NCI-H345 treated with DMSO at 0.1 percent for 48 hours (cell line): ENCODE data around the gene DENND1B.

ENCODE experiments used
- DNase-seq: peaks from one replicate; lab custom pipeline; 2025; ENCODE audit not compliant: unreplicated experiment; lab: John Stamatoyannopoulos, UW

Gene DENND1B

GRCh38 chr1:197471248-197471985 lies 303.9 kb downstream of the DENND1B start:
- DNase-seq: no peak

GRCh38 chr1:197470330-197470729 lies 304.9 kb downstream of the DENND1B start:
- DNase-seq: no peak

DNA sequence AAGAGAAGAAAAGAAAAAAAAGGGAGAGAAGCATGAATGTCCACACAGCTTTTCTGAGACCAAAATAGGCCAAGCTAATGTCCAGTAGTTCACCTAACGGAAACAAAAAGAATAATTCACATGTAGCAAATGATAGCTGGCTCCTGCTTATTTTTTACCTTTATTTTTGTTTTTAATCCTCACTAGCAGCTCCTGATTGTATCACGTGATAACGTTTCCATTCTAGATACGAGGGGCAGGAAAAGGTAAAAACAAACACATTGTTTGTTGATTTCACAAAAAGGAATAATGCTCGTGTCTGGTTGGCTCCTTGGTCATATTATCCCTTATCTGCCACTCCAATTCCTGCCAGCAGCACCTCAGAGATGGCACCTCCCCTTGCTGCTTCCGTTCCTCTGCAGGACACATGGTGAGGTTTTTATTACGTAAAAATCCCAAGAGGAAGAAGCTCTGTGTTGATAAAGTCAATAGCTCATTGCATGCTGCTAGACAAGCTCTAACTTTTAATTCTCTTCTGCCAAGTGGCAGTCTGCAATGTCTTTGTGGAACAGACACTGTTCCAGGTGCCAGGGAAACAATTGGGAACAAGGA lies 305.6 kb downstream of the DENND1B start:
- DNase-seq: no peak

DNA sequence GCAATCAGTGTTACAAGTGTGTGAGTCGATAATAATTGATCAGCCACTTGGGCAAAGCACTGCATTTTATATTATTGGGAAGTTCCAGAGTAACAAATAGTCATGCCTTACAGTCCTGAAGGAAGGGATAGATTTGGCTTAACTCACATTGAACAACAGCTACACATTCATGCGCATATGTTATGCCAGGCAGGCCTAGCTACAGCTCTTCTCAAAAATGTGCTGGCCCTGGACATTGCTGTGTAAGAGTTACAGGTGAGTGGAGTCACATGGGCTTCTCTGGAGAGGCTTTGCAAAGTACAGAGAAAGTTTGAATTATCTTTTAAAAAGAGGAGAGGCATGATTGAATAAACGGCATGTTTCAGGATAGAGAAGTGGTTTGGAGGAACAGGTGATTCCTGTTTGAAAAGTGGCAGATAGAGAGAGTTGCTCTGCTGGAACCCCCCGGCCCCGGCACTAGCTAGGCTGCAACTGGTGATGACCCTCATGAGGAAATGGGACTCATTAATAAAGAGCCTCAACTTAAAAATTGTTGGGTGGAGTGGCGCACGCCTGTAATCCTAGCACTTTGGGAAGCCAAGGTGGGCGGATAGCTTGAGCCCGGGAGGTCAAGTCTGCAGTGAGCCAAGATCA lies 306.6 kb downstream of the DENND1B start:
- DNase-seq: no peak

DNA sequence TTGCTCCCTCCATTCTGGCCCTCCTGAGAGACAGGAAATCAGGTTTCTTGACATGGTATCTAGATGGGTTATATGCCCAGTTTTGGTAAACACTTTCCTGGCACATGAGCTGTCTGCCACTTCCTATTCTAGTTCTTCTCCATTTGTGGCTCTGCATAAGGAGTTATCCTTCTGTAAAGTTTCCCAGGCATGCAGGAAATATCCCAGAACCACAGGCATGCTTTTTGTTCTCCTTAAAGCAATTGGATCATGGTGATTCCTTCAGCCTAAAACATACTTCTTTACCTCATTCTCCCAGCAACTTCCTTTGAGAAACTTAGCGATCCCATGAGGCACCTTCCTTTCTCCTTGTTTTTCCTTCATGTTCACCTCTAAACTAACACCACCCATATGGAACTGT lies 307.4 kb downstream of the DENND1B start:
- no peak for DNase-seq

DNA sequence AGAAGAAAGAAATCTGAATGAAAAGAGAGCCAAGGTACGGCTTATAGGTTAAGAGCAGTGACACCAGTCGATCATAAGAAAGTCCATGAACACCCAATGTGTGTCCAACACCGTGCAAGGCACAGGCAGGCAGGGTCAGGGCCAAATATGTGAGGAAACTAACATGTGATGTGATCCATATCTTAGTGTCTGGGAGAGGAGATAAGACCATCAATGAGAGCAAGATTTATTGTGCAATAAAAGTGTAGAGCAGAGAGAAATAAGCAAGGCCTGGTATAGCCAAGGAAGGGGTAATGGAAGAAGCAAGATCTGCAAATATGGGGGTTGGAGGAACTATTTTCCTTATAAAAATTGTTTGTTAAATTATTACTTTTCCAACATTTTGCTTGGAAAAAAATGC lies 308.5 kb downstream of the DENND1B start:
- DNase-seq: no peak

GRCh38 chr1:197465528-197466327 lies 309.6 kb downstream of the DENND1B start:
- peak; percentile 64 for DNase-seq

GRCh38 chr1:197464044-197464443 lies 311.2 kb downstream of the DENND1B start:
- no peak for DNase-seq

DNA sequence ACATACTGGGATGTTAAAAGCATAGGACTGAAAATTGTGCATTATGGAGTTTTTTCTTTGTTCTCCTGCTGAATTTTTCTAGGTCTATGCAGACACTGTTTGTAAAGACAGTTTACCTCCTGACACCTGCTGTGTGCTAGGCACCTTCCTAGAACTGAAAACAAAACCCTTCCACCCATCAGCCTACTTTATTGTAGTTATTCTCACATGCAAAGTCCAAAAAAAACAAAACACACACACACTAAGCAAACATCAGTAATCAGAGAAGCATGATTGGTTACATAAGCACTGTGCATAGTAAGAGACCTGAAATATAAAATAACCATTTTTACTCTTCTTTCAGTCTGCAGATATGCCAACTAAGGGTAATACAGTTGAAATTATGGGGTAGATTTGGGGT lies 312.1 kb downstream of the DENND1B start:
- DNase-seq: peak; percentile 40

DNA sequence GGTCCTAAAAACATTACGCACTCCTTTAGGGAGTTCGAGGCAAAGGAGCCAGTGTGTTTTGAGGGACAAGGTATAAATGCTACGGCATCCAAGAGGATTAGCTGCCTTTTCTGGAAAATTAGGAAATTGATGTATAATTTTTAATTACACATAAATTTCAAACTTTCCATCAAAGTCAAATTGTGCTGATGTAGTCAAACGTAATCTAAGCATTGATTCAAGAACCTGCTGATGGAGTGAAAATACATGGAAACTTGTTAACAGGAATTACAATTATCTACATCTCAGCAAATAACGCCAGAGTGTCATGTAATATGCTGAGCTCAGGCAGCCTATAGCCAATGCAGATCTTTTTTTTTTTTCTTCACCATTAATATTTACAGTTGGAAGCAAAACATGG lies 312.7 kb downstream of the DENND1B start:
- DNase-seq: no peak
